Measurements from ENCODE around the gene SLC16A10. TPM values are rescaled to one million over a fixed set of nuclear protein-coding genes. Genes with fewer than 3 reads are reported as not detected.

Gene SLC16A10
- total RNA-seq, 1 donor from 2014 or later: 0.02 TPM

DNA sequence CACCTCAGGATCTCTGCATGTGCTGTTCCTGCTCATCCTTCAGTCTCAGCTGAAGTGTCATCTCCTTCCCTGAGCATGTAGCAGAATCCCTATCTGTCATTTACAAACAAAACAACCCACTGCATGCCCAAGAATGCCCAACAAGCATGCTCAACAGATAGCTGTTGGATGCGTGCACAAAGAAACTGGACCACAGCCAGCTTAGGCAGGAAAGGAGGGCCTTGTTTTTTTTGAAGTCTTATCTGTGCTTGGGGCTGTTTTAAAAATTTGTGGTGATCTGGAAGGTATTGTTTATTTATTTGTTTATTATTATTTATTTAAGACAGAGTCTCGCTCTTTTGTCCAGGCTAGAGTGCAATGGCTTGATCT is 18.5 kb upstream of the SLC16A10 start:
- Mint-ChIP-seq H3K27me3 (ENCODE audit: low read depth) (peaks cover 38% of the 10 kb centered on the region), H3K4me3 (ENCODE audit: unreplicated experiment) (no peak overlapping the region), H3K36me3 (ENCODE audit: low read depth) (peaks cover 1% of the 10 kb centered on the region), H3K27ac (ENCODE audit: unreplicated experiment) (no peak overlapping the region), H3K9me3 (ENCODE audit: low read depth) (peaks cover 7% of the 10 kb centered on the region), H3K4me1 (ENCODE audit: low read depth) (no peaks in the 10 kb centered on the region)
- no peak for DNase-seq (ENCODE audit: low spot score)
- TF ChIP-seq, protein P1, sequence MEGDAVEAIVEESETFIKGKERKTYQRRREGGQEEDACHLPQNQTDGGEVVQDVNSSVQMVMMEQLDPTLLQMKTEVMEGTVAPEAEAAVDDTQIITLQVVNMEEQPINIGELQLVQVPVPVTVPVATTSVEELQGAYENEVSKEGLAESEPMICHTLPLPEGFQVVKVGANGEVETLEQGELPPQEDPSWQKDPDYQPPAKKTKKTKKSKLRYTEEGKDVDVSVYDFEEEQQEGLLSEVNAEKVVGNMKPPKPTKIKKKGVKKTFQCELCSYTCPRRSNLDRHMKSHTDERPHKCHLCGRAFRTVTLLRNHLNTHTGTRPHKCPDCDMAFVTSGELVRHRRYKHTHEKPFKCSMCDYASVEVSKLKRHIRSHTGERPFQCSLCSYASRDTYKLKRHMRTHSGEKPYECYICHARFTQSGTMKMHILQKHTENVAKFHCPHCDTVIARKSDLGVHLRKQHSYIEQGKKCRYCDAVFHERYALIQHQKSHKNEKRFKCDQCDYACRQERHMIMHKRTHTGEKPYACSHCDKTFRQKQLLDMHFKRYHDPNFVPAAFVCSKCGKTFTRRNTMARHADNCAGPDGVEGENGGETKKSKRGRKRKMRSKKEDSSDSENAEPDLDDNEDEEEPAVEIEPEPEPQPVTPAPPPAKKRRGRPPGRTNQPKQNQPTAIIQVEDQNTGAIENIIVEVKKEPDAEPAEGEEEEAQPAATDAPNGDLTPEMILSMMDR (IDR thresholded peaks at IDR 0.05): no peak

DNA sequence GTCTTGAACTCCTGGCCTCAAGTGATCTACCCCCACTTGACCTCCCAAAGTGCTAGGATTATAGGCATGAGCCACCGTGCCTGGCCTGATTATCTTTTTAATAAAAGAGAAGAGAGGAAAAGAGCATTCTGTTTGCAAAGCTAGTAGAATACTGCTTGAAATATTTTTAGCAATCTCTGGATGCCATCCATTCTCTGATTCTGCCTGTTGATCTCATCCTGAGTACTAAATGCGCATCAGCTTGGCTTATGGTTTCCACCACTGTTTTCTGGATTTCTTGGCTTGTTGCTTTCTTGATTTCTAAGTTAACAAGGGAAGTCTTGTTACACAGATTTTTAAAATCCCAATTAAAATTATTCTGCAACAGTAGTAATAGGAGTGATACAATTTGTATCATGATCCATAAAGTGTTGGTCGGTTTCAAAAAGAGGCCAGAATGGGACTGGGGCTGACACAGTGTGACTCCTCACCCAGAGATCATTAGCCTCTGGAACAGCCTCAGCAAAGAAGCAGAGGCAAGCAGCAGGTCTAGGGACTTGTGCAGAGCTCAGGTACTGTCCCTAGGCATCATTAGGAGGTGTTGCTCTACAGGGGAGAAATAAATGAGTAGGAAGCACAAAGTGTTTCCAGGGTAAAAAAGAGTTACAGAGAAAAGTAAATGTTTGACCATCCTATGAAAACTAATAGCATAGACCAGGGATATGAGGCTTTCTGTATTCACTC is 17.8 kb upstream of the SLC16A10 start:
- Mint-ChIP-seq H3K36me3 (ENCODE audit: low read depth) (no peaks in the 10 kb centered on the region), H3K4me3 (ENCODE audit: unreplicated experiment) (no peak overlapping the region), H3K27ac (ENCODE audit: unreplicated experiment) (no peak overlapping the region), H3K4me1 (ENCODE audit: low read depth) (no peaks in the 10 kb centered on the region), H3K27me3 (ENCODE audit: low read depth) (peaks cover 42% of the 10 kb centered on the region), H3K9me3 (ENCODE audit: low read depth) (peaks cover under 1% of the 10 kb centered on the region)
- no peak for DNase-seq (ENCODE audit: low spot score)
- TF ChIP-seq, protein P1 (IDR thresholded peaks at IDR 0.05): no peak

DNA sequence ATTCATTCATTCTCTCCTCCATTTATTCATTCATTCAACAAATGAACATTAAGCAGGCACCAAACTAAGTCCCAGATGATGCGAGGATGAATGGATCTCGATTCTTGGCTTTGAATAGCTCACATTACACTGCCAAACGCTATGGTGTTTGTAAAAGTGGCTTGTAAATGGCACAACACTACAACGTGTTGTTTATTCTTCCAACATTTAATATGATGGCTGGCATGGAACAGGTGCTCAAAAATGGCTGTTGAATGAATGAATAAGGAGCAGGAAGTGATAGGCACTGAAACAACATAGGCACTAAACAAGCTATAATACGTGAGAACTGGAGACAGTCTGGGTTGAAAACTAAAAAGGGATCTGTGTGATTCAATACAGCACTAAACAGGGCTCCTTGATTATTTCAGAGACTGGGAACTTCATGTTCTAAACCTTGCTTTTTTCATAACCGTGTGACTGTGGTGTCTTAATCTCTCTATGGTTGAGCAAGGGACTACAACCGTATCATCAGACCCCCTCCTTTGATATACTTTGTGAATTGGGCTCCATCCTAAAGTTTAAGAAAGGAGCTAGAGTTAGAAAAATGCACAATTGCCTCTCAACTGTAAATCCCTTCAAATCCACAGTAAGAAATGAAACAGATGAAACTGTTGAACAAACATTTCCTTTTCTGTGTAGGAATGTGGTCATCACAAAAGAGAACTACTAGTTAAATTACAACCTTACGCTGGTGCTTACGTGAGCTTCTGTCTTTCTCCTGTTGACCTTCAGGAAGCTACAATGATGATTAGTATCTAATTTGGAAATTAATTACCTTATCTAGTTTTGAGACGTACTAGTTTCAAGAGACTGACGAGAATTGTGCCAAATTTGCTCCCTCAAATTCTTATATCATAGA is 16.9 kb upstream of the SLC16A10 start:
- DNase-seq (ENCODE audit: low spot score): no peak
- Mint-ChIP-seq H3K27ac (ENCODE audit: unreplicated experiment) (no peak overlapping the region), H3K4me3 (ENCODE audit: unreplicated experiment) (no peak overlapping the region)

DNA sequence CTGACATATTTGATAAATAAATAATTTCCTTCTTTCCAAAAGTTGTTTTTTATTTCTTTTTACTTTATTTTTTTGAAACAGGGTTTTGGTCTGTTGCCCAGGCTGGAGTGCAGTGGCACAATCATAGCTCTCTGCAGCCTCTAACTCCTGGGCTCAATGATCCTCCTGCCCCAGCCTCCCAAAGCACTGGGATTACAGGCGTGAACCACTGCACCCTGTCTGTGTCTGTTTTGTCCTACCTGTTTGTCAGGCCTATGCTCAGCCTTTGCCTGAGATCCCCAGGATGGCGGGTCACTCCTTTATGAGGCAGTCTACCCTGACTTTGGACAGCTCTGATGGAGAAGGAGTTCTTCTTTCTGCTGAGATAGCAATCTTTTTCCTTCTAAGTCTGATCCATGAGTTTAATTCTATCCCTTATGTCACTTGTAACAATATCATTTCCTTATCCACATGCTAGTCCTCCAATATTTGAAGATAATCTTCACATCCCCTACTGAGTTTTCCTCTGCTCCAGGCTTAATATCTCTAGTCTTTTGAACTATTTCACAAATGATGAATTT is 14.4 kb upstream of the SLC16A10 start:
- DNase-seq (ENCODE audit: low spot score): no peak
- H3K4me3 Mint-ChIP-seq (ENCODE audit: unreplicated experiment): no peak overlapping the region
- no peaks in the 10 kb centered on the region for H3K4me1 Mint-ChIP-seq (ENCODE audit: low read depth)
- no peaks in the 10 kb centered on the region for H3K9me3 Mint-ChIP-seq (ENCODE audit: low read depth)
- TF ChIP-seq, protein P1 (IDR thresholded peaks at IDR 0.05): no peak
- peaks cover 39% of the 10 kb centered on the region for H3K27me3 Mint-ChIP-seq (ENCODE audit: low read depth)
- no peak overlapping the region for H3K27ac Mint-ChIP-seq (ENCODE audit: unreplicated experiment)
- no peaks in the 10 kb centered on the region for H3K36me3 Mint-ChIP-seq (ENCODE audit: low read depth)

More for the DNA sequence above, 16.9 kb upstream of the SLC16A10 start:
- H3K36me3 Mint-ChIP-seq (ENCODE audit: low read depth): no peaks in the 10 kb centered on the region
- no peaks in the 10 kb centered on the region for H3K4me1 Mint-ChIP-seq (ENCODE audit: low read depth)
- H3K9me3 Mint-ChIP-seq (ENCODE audit: low read depth): no peaks in the 10 kb centered on the region
- peaks cover 48% of the 10 kb centered on the region for H3K27me3 Mint-ChIP-seq (ENCODE audit: low read depth)
- TF ChIP-seq, protein P1 (IDR thresholded peaks at IDR 0.05): no peak

DNA sequence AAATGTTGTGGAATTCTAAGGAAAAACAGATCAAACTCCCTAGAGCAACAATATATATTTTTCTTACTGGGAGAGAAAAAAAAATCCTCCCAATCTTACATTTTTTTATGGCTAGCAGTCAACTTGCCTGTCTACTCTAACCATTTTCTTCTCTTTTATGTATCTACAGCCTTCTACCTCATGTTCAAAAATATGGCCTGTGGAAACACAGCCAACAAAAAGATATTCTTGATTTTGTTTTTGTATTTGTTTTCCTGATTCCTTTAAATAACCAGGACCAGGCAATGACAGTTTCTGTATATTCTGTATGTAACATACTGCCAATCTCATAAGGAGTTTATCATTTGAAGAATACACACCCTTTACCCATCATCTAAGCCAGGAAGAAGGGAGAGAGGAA is 13.0 kb upstream of the SLC16A10 start:
- H3K27me3 Mint-ChIP-seq (ENCODE audit: low read depth): peaks cover 36% of the 10 kb centered on the region

More for the DNA sequence above, 13.0 kb upstream of the SLC16A10 start:
- Mint-ChIP-seq H3K4me3 (ENCODE audit: unreplicated experiment) (no peak overlapping the region), H3K36me3 (ENCODE audit: low read depth) (no peaks in the 10 kb centered on the region), H3K4me1 (ENCODE audit: low read depth) (no peaks in the 10 kb centered on the region), H3K27ac (ENCODE audit: unreplicated experiment) (no peak overlapping the region), H3K9me3 (ENCODE audit: low read depth) (no peaks in the 10 kb centered on the region)
- TF ChIP-seq, protein P1 (IDR thresholded peaks at IDR 0.05): no peak
- no peak for DNase-seq (ENCODE audit: low spot score)

Data from chondrocyte (in vitro differentiated cells).